Endothelial cell (in vitro differentiated cells): Measurements from ENCODE around the gene MEOX1. TPM values are rescaled to one million over a fixed set of nuclear protein-coding genes. Genes with fewer than 3 reads are reported as not detected.

Experiments used
- DNase-seq: peaks from one replicate; pipeline ENCODE4 v3.0.0; 2021; ENCODE audit warnings: low spot score
- H3K27ac Mint-ChIP-seq: one replicate; pipeline ENCODE4 v1.8.0; 2021; ENCODE audit warnings: mixed read lengths, inconsistent platforms; ENCODE audit not compliant: unreplicated experiment
- H3K27me3 Mint-ChIP-seq: one replicate; pipeline ENCODE4 v1.8.0; 2021; ENCODE audit warnings: mild to moderate bottlenecking, moderate library complexity, mixed read lengths, inconsistent platforms; ENCODE audit not compliant: unreplicated experiment
- H3K36me3 Mint-ChIP-seq: one replicate; pipeline ENCODE4 v1.8.0; 2021; ENCODE audit warnings: mild to moderate bottlenecking, low read depth, mixed read lengths, inconsistent platforms; ENCODE audit not compliant: unreplicated experiment
- H3K4me1 Mint-ChIP-seq: one replicate; pipeline ENCODE4 v1.8.0; 2021; ENCODE audit warnings: mild to moderate bottlenecking, mixed read lengths, inconsistent platforms; ENCODE audit not compliant: unreplicated experiment
- H3K4me3 Mint-ChIP-seq: one replicate; pipeline ENCODE4 v1.8.0; 2021; ENCODE audit warnings: mild to moderate bottlenecking, mixed read lengths, inconsistent platforms; ENCODE audit not compliant: unreplicated experiment
- H3K9me3 Mint-ChIP-seq: one replicate; pipeline ENCODE4 v1.8.0; 2021; ENCODE audit warnings: mixed read lengths, inconsistent platforms; ENCODE audit not compliant: unreplicated experiment
- CTCF ChIP-seq: fragments of 200-600 bp; sonication (generic); IDR thresholded peaks from one replicate; pipeline ENCODE4 v1.5.0; 2021; ENCODE audit warnings: antibody characterized with exemption; ENCODE audit not compliant: unreplicated experiment
- total RNA-seq: library from RNA; stranded (reverse); fragmentation: NEBNext Ultra II Directional; extraction: Animal tissue kit (Norgen Biotek cat#: 25700); gene quantifications from one replicate; pipeline ENCODE4 v1.2.1, GENCODE V29; 2021; ENCODE audit not compliant: unreplicated experiment

Gene MEOX1
- total RNA-seq, 1 donor from 2014 or later = 0.10 TPM

- no peaks in the 10 kb centered on the region for H3K9me3 Mint-ChIP-seq
- H3K4me3 Mint-ChIP-seq = no peak overlapping the region
- no peak for DNase-seq
- no peak for TF ChIP-seq CTCF
- no peaks in the 10 kb centered on the region for H3K4me1 Mint-ChIP-seq
- H3K36me3 Mint-ChIP-seq = no peaks in the 10 kb centered on the region
- no peak overlapping the region for H3K27ac Mint-ChIP-seq
- peaks cover 2% of the 10 kb centered on the region for H3K27me3 Mint-ChIP-seq
Observed at GRCh38 chr17:43613917-43614316, 47.8 kb downstream of the MEOX1 start.

GRCh38 chr17:43612515-43612914, 49.2 kb downstream of the MEOX1 start:
- no peak overlapping the region for H3K4me3 Mint-ChIP-seq
- no peaks in the 10 kb centered on the region for H3K36me3 Mint-ChIP-seq
- no peak overlapping the region for H3K27ac Mint-ChIP-seq
- DNase-seq = no peak
- H3K27me3 Mint-ChIP-seq = peaks cover 4% of the 10 kb centered on the region
- no peaks in the 10 kb centered on the region for H3K4me1 Mint-ChIP-seq
- no peak for TF ChIP-seq CTCF
- no peaks in the 10 kb centered on the region for H3K9me3 Mint-ChIP-seq

- TF ChIP-seq CTCF = no peak
- Mint-ChIP-seq H3K36me3 (no peaks in the 10 kb centered on the region), H3K4me3 (no peak overlapping the region), H3K27ac (no peak overlapping the region), H3K27me3 (peaks cover 4% of the 10 kb centered on the region), H3K4me1 (no peaks in the 10 kb centered on the region), H3K9me3 (no peaks in the 10 kb centered on the region)
- no peak for DNase-seq
Observed at GRCh38 chr17:43611230-43611969, 50.3 kb downstream of the MEOX1 start.

GRCh38 chr17:43609613-43610385, 51.9 kb downstream of the MEOX1 start:
- Mint-ChIP-seq H3K9me3 (no peaks in the 10 kb centered on the region), H3K27me3 (peaks cover 4% of the 10 kb centered on the region), H3K4me1 (no peaks in the 10 kb centered on the region), H3K36me3 (no peaks in the 10 kb centered on the region), H3K4me3 (no peak overlapping the region), H3K27ac (no peak overlapping the region)
- no peak for DNase-seq
- no peak for TF ChIP-seq CTCF

GRCh38 chr17:43608313-43608712, 53.4 kb downstream of the MEOX1 start:
- no peaks in the 10 kb centered on the region for H3K9me3 Mint-ChIP-seq
- H3K4me3 Mint-ChIP-seq = no peak overlapping the region
- peaks cover 8% of the 10 kb centered on the region for H3K27me3 Mint-ChIP-seq
- H3K27ac Mint-ChIP-seq = no peak overlapping the region
- TF ChIP-seq CTCF = no peak
- H3K36me3 Mint-ChIP-seq = no peaks in the 10 kb centered on the region
- no peaks in the 10 kb centered on the region for H3K4me1 Mint-ChIP-seq
- no peak for DNase-seq
